Kidney epithelial cell (primary cell): ENCODE results near the gene RAB3GAP1. TPM values are rescaled to one million over a fixed set of nuclear protein-coding genes. Genes with fewer than 3 reads are reported as not detected.

Source experiments
- DNase-seq: peaks from one replicate; pipeline ENCODE4 v3.0.0-alpha.2; 2010; ENCODE audit warnings: low read depth
- H3K27me3 ChIP-seq: 2 replicates; pipeline ENCODE4 v1.6.0; 2011; ENCODE audit warnings: low read length; ENCODE audit not compliant: control insufficient read depth, insufficient read depth
- H3K36me3 ChIP-seq: 2 replicates; pipeline ENCODE4 v1.5.1; 2011; ENCODE audit warnings: low read length; ENCODE audit not compliant: control insufficient read depth, insufficient read depth
- H3K4me3 ChIP-seq: 2 replicates; pipeline ENCODE4 v1.5.1; 2011; ENCODE audit warnings: low read depth, mild to moderate bottlenecking, control low read depth, low read length
- CTCF ChIP-seq: IDR thresholded peaks from 2 replicates; pipeline ENCODE4 v1.5.1; 2011; ENCODE audit warnings: mild to moderate bottlenecking, moderate library complexity, low read length, control low read depth, inconsistent platforms; ENCODE audit not compliant: insufficient read depth, poor library complexity, severe bottlenecking
- total RNA-seq: library from RNA; depleted of rRNA; stranded (reverse); fragments of >200 nt; gene quantifications from 2 replicates; pipeline ENCODE4 v1.2.3, GENCODE V29; 2015

The RAB3GAP1 gene
- total RNA-seq, 1 donor from 2014 or later, result 48.2 TPM

GRCh38 chr2:135124924-135125886, 73.1 kb downstream of the RAB3GAP1 start:
- H3K36me3 ChIP-seq, result no peaks in the 10 kb centered on the region
- peak; percentile 12 for DNase-seq

GRCh38 chr2:135125940-135126339, 73.8 kb downstream of the RAB3GAP1 start:
- H3K36me3 ChIP-seq, result no peaks in the 10 kb centered on the region
- no peaks in the 10 kb centered on the region for H3K27me3 ChIP-seq
- DNase-seq, result no peak
- H3K4me3 ChIP-seq, result no peak overlapping the region
- no peak for TF ChIP-seq CTCF

More at GRCh38 chr2:135124924-135125886, 73.1 kb downstream of the RAB3GAP1 start:
- H3K4me3 ChIP-seq, result no peak overlapping the region
- no peak for TF ChIP-seq CTCF
- no peaks in the 10 kb centered on the region for H3K27me3 ChIP-seq

GRCh38 chr2:135130751-135131150, 78.7 kb downstream of the RAB3GAP1 start:
- H3K36me3 ChIP-seq, result no peaks in the 10 kb centered on the region
- DNase-seq, result no peak
- TF ChIP-seq CTCF, result no peak

GRCh38 chr2:135132314-135132713, 80.2 kb downstream of the RAB3GAP1 start:
- Histone ChIP-seq H3K27me3 (no peaks in the 10 kb centered on the region), H3K36me3 (no peaks in the 10 kb centered on the region), H3K4me3 (no peak overlapping the region)
- no peak for TF ChIP-seq CTCF
- no peak for DNase-seq

More at GRCh38 chr2:135130751-135131150, 78.7 kb downstream of the RAB3GAP1 start:
- H3K4me3 ChIP-seq, result no peak overlapping the region
- H3K27me3 ChIP-seq, result no peaks in the 10 kb centered on the region

- no peak for DNase-seq
- Histone ChIP-seq H3K36me3 (peaks cover 2% of the 10 kb centered on the region), H3K4me3 (no peak overlapping the region), H3K27me3 (no peaks in the 10 kb centered on the region)
- no peak for TF ChIP-seq CTCF
Observed at GRCh38 chr2:135140606-135141005, 88.5 kb downstream of the RAB3GAP1 start.
